ENCODE measurements around the gene RASAL2.
"Not testable (repeated sequence)": the region's sequence is repeated elsewhere in the genome, so short reads cannot be mapped to it uniquely, and the experiment has no call there.

The RASAL2 gene

GRCh38 chr1:178120520-178121052 lies 26.7 kb downstream of the RASAL2 start:
- not testable (repeated sequence) for DNase-seq

- DNase-seq: no peak
These were observed 28.0 kb downstream of the RASAL2 start for GRCh38 chr1:178121883-178122282.

GRCh38 chr1:178122283-178122682 lies 28.4 kb downstream of the RASAL2 start:
- DNase-seq: no peak

GRCh38 chr1:178124115-178124514 lies 30.2 kb downstream of the RASAL2 start:
- no peak for DNase-seq

- no peak for DNase-seq
These were observed 32.4 kb downstream of the RASAL2 start for GRCh38 chr1:178126261-178126660.

- no peak for DNase-seq
These were observed 32.9 kb downstream of the RASAL2 start for GRCh38 chr1:178126741-178127185.

GRCh38 chr1:178127482-178128191 lies 33.7 kb downstream of the RASAL2 start:
- DNase-seq: no peak

GRCh38 chr1:178133239-178133989 lies 39.5 kb downstream of the RASAL2 start:
- DNase-seq: no peak

GRCh38 chr1:178134061-178134460 lies 40.2 kb downstream of the RASAL2 start:
- no peak for DNase-seq

- no peak for DNase-seq
These were observed 43.3 kb downstream of the RASAL2 start for GRCh38 chr1:178137238-178137637.

GRCh38 chr1:178142806-178143205 lies 48.9 kb downstream of the RASAL2 start:
- DNase-seq: no peak

GRCh38 chr1:178143730-178144690 lies 50.1 kb downstream of the RASAL2 start:
- no peak for DNase-seq

GRCh38 chr1:178145605-178146004 lies 51.7 kb downstream of the RASAL2 start:
- no peak for DNase-seq

GRCh38 chr1:178146436-178146835 lies 52.5 kb downstream of the RASAL2 start:
- DNase-seq: no peak

GRCh38 chr1:178150610-178151009 lies 56.7 kb downstream of the RASAL2 start:
- no peak for DNase-seq

- no peak for DNase-seq
These were observed 57.9 kb downstream of the RASAL2 start for GRCh38 chr1:178151831-178152230.

GRCh38 chr1:178155481-178156255 lies 61.8 kb downstream of the RASAL2 start:
- DNase-seq: no peak

- no peak for DNase-seq
These were observed 67.0 kb downstream of the RASAL2 start for GRCh38 chr1:178160736-178161475.

GRCh38 chr1:178161516-178161915 lies 67.6 kb downstream of the RASAL2 start:
- no peak for DNase-seq

GRCh38 chr1:178165196-178165595 lies 71.3 kb downstream of the RASAL2 start:
- no peak for DNase-seq

- no peak for DNase-seq
These were observed 72.6 kb downstream of the RASAL2 start for GRCh38 chr1:178166429-178167024.

All from activated CD8-positive, alpha-beta memory T cell treated with anti-CD3 and anti-CD28 coated beads, Interleukin-2, amount 50 U/mL, for 4 hours (primary cell).